H1 (cell line): ENCODE data around the gene SIAH3. TPM values are rescaled to one million over a fixed set of nuclear protein-coding genes. Genes with fewer than 3 reads are reported as not detected.

Source experiments
- CTCF ChIA-PET: fragments of 300-600 bp; sonication (Branson Sonifier 250); formaldehyde crosslinking; loops from one replicate; lab custom pipeline; 2021; ENCODE audit not compliant: partially characterized antibody; lab: Charles Lee
- POLR2A ChIA-PET: fragments of 300-600 bp; sonication (Branson Sonifier 250); formaldehyde crosslinking; loops from one replicate; lab custom pipeline; 2021; ENCODE audit warnings: inconsistent platforms; ENCODE audit not compliant: partially characterized antibody; lab: Charles Lee
- DNase-seq, 2 experiments: peaks; one replicate each; pipeline versions ENCODE4 v3.0.0 to v3.0.0-alpha.2; 2010 to 2022; ENCODE audit warnings: low spot score in 2 of 2, low read depth in 1 of 2, mixed read lengths in 1 of 2
- FAIRE-seq: peaks from 2 replicates; lab custom pipeline; 2011; peaks lifted over from hg19 to GRCh38; lab: Jason Lieb, UNC
- H2AFZ ChIP-seq: 2 replicates; pipeline ENCODE4 v1.8.1; 2012; ENCODE audit warnings: low read length, inconsistent platforms
- H2AK5ac ChIP-seq: 2 replicates; pipeline ENCODE4 v1.6.1; 2013; ENCODE audit warnings: low read depth, low read length
- H2BK120ac ChIP-seq: replicated peaks from 2 replicates; pipeline ENCODE3; 2013; ENCODE audit warnings: low read depth, low read length, inconsistent platforms
- H2BK12ac ChIP-seq: 2 replicates; pipeline ENCODE4 v1.6.1; 2013; ENCODE audit warnings: low read depth, low read length
- H2BK15ac ChIP-seq: 2 replicates; pipeline ENCODE4 v1.6.1; 2013; ENCODE audit warnings: low read length
- H2BK20ac ChIP-seq: 2 replicates; pipeline ENCODE4 v1.6.1; 2013; ENCODE audit warnings: low read length
- H2BK5ac ChIP-seq: 2 replicates; pipeline ENCODE4 v1.6.1; 2013; ENCODE audit warnings: low read depth, low read length
- H3K14ac ChIP-seq: 2 replicates; pipeline ENCODE4 v1.6.1; 2013; ENCODE audit warnings: inconsistent platforms; ENCODE audit not compliant: insufficient read length
- H3K18ac ChIP-seq: 2 replicates; pipeline ENCODE4 v1.6.1; 2013; ENCODE audit warnings: low read length; ENCODE audit errors: extremely low read depth
- H3K23ac ChIP-seq: 2 replicates; pipeline ENCODE4 v1.6.1; 2013; ENCODE audit warnings: inconsistent platforms; ENCODE audit not compliant: insufficient read length
- H3K23me2 ChIP-seq: 2 replicates; pipeline ENCODE4 v1.6.1; 2013; ENCODE audit warnings: low read depth, low read length
- H3K27ac ChIP-seq: 2 replicates; pipeline ENCODE4 v1.6.1; 2011; ENCODE audit warnings: low read depth, low read length, inconsistent platforms
- H3K27me3 ChIP-seq, 4 experiments: replicated peaks in 1 of 4; 1 replicate in 1 of 4; 2 replicates in 3 of 4; pipeline versions ENCODE4 v1.6.1 to v1.8.1; 2011 to 2013; ENCODE audit warnings: low read length in 3 of 4, mild to moderate bottlenecking in 3 of 4, inconsistent platforms in 2 of 4, mixed read lengths in 2 of 4, moderate library complexity in 1 of 4; ENCODE audit not compliant: control insufficient read depth in 3 of 4, insufficient read depth in 3 of 4; ENCODE audit errors: extremely low read depth in 1 of 4
- H3K36me3 ChIP-seq, 4 experiments: 2 replicates each; pipeline versions ENCODE4 v1.6.1 to v1.8.1; 2011 to 2013; ENCODE audit warnings: mild to moderate bottlenecking in 4 of 4, low read length in 3 of 4, moderate library complexity in 2 of 4, control low read depth in 1 of 4, inconsistent platforms in 1 of 4; ENCODE audit not compliant: insufficient read depth in 4 of 4, control insufficient read depth in 2 of 4
- H3K4ac ChIP-seq: replicated peaks from 2 replicates; pipeline ENCODE3; 2013; ENCODE audit warnings: low read length, low read depth, mixed read lengths, inconsistent platforms; ENCODE audit not compliant: insufficient read length
- H3K4me1 ChIP-seq, 4 experiments: replicated peaks in 1 of 4; 1 replicate in 1 of 4; 2 replicates in 3 of 4; pipeline versions ENCODE4 v1.6.1 to v1.8.1; 2011 to 2013; ENCODE audit warnings: low read length in 3 of 4, inconsistent platforms in 2 of 4, mixed read lengths in 1 of 4; ENCODE audit not compliant: insufficient read depth in 4 of 4, control insufficient read depth in 3 of 4
- H3K4me2 ChIP-seq, 2 experiments: 2 replicates each; pipeline versions ENCODE4 v1.6.1 to v1.8.1; 2011 to 2013; ENCODE audit warnings: low read depth in 2 of 2, low read length in 2 of 2, control low read depth in 1 of 2, inconsistent platforms in 1 of 2, mild to moderate bottlenecking in 1 of 2; ENCODE audit not compliant: insufficient read depth in 1 of 2
- H3K4me3 ChIP-seq, 4 experiments: fragments of 200-600, 300-600 bp in 1 of 4; sonication (generic), shearing (Covaris generic), sonication (Bioruptor Twin) in 1 of 4; 2 replicates each; pipeline versions ENCODE4 v1.5.1 to v1.8.1; 2011 to 2016; ENCODE audit warnings: low read length in 4 of 4, low read depth in 3 of 4, control low read depth in 2 of 4, inconsistent platforms in 2 of 4, mild to moderate bottlenecking in 2 of 4, mixed read lengths in 1 of 4, moderate library complexity in 1 of 4; ENCODE audit not compliant: insufficient read depth in 2 of 4; ENCODE audit errors: extremely low read depth in 1 of 4
- H3K56ac ChIP-seq: replicated peaks from 2 replicates; pipeline ENCODE3; 2013; ENCODE audit warnings: low read depth, mild to moderate bottlenecking, mixed read lengths, low read length, inconsistent platforms; ENCODE audit not compliant: insufficient read length
- H3K79me1 ChIP-seq: 2 replicates; pipeline ENCODE4 v1.6.1; 2013; ENCODE audit warnings: low read depth, low read length, control low read depth
- H3K79me2 ChIP-seq, 2 experiments: 2 replicates each; pipeline versions ENCODE4 v1.6.1 to v1.8.1; 2012 to 2013; ENCODE audit warnings: low read length in 2 of 2, mild to moderate bottlenecking in 2 of 2, inconsistent platforms in 1 of 2; ENCODE audit not compliant: insufficient read depth in 2 of 2, control insufficient read depth in 1 of 2
- H3K9ac ChIP-seq, 4 experiments: replicated peaks in 1 of 4; 1 replicate in 1 of 4; 2 replicates in 3 of 4; pipeline versions ENCODE4 v1.6.1 to v1.8.1; 2011 to 2013; ENCODE audit warnings: low read depth in 3 of 4, low read length in 3 of 4, control low read depth in 2 of 4, mild to moderate bottlenecking in 2 of 4, moderate library complexity in 2 of 4, inconsistent platforms in 1 of 4; ENCODE audit errors: extremely low read depth in 1 of 4
- H3K9me3 ChIP-seq, 2 experiments: 2 replicates each; pipeline versions ENCODE4 v1.6.1 to v1.8.1; 2012 to 2013; ENCODE audit warnings: mild to moderate bottlenecking in 2 of 2, moderate library complexity in 2 of 2, control low read depth in 1 of 2, inconsistent platforms in 1 of 2, low read depth in 1 of 2, low read length in 1 of 2, mixed read lengths in 1 of 2; ENCODE audit not compliant: insufficient read depth in 2 of 2
- H4K20me1 ChIP-seq, 2 experiments: replicated peaks in 1 of 2; 2 replicates each; pipeline versions ENCODE3 to v1.8.1; 2011 to 2013; ENCODE audit warnings: inconsistent platforms in 2 of 2, low read length in 2 of 2, mild to moderate bottlenecking in 1 of 2; ENCODE audit not compliant: insufficient read depth in 2 of 2, control insufficient read depth in 1 of 2
- H4K5ac ChIP-seq: 2 replicates; pipeline ENCODE4 v1.6.1; 2013; ENCODE audit warnings: low read length, low read depth, mixed read lengths, inconsistent platforms; ENCODE audit not compliant: insufficient read length
- H4K8ac ChIP-seq: 2 replicates; pipeline ENCODE4 v1.8.0; 2013; ENCODE audit warnings: mild to moderate bottlenecking, moderate library complexity, low read length, inconsistent platforms; ENCODE audit not compliant: insufficient read depth; ENCODE audit errors: extremely low read depth
- H4K91ac ChIP-seq: replicated peaks from 2 replicates; pipeline ENCODE3; 2013; ENCODE audit warnings: low read length, mixed read lengths, inconsistent platforms; ENCODE audit not compliant: insufficient read length
- MAX ChIP-seq: IDR thresholded peaks from 2 replicates; pipeline ENCODE4 v1.6.1; 2012; ENCODE audit warnings: inconsistent platforms
- WGBS, 2 experiments: shearing (Covaris generic) in 1 of 2; methylation state at CpG; one replicate each; pipeline versions ENCODE4 v1.1.6 to v1.1.7; 2013 to 2015; ENCODE audit warnings: low lambda C conversion rate in 2 of 2, mixed read lengths in 2 of 2, inconsistent platforms in 1 of 2, low coverage in 1 of 2, missing lambda C conversion rate in 1 of 2; ENCODE audit not compliant: insufficient replicate concordance in 2 of 2, insufficient coverage in 1 of 2, insufficient read length in 1 of 2; ENCODE audit errors: extremely low coverage in 1 of 2, missing lambda C conversion rate in 1 of 2; 5-methylcytosine and 5-hydroxymethylcytosine counted together
- polyA plus RNA-seq, 7 experiments: library from polyadenylated mRNA; depleted of rRNA in 3 of 7; stranded (reverse) in 5 of 7; unstranded in 2 of 7; fragments of >200 nt in 5 of 7; fragments of 200-250 nt in 2 of 7; gene quantifications; 1 replicate in 5 of 7; 2 replicates in 1 of 7; 4 replicates in 1 of 7; pipeline versions ENCODE4 v1.2.1 to v1.2.3, GENCODE V29; 2011 to 2013; ENCODE audit warnings: missing spikeins in 2 of 7, mixed read lengths in 2 of 7
- total RNA-seq: library from RNA; stranded (reverse); fragmentation: NEBNext Ultra II Directional; extraction: Animal tissue kit (Norgen Biotek cat#: 25700); gene quantifications from 2 replicates; pipeline ENCODE4 v1.2.1, GENCODE V29; 2021

SIAH3 gene
- total and polyA plus RNA-seq, 2 of the 8 experiments (the other 6 are each of a cell fraction or from before 2014, with no cell fraction given): 0.15 to 0.17 TPM

GRCh38 chr13:45776748-45777147, 74.8 kb downstream of the SIAH3 start:
- no peak for TF ChIP-seq MAX
- no peak for DNase-seq
- Histone ChIP-seq H3K79me1 (no peaks in the 10 kb centered on the region), H3K23me2 (no peaks in the 10 kb centered on the region; the same call in 1 of the 2 replicates), H2BK15ac (no peak overlapping the region), H2AK5ac (no peak overlapping the region), H3K4me2 (no peak overlapping the region), H3K14ac (no peak overlapping the region), H3K36me3 (no peaks in the 10 kb centered on the region), H2AFZ (peak overlapping the region; percentile 66; the same call in 1 of the 2 replicates), H3K18ac (no peak overlapping the region), H3K4me3 (no peak overlapping the region), H3K4me1 (peaks cover 3 to 13% (median 6%) of the 10 kb centered on the region in 4 experiments), H3K4ac (no peak overlapping the region), H3K23ac (no peak overlapping the region), H4K5ac (no peak overlapping the region), H3K56ac (no peak overlapping the region), H4K20me1 (no peaks in the 10 kb centered on the region), H3K9ac (no peak overlapping the region), H2BK5ac (no peak overlapping the region), H3K79me2 (no peaks in the 10 kb centered on the region), H3K9me3 (no peaks in the 10 kb centered on the region), H2BK12ac (no peak overlapping the region), H2BK120ac (no peak overlapping the region), H4K91ac (no peak overlapping the region), H3K27me3 (no peaks in the 10 kb centered on the region), H2BK20ac (no peak overlapping the region), H3K27ac (no peak overlapping the region), H4K8ac (no peak overlapping the region)
- FAIRE-seq: no peak
- POLR2A ChIA-PET: no interaction called here
- 85% methylated on average over 5 of the region's 5 CpGs; no CpG with 5 or more reads in 1 of the 2 experiments for WGBS, 2 experiments
- CTCF ChIA-PET: no interaction called here
